GM21619 (cell line): ENCODE results near the gene NAV3.
A peak's percentile ranks its signal among the peaks of the same experiment; 100 is the strongest.

Experiments used
- ATAC-seq: cut with Tn5 transposase; IDR thresholded peaks from one replicate; pipeline ENCODE4 v1.9.1; 2021; ENCODE audit not compliant: unreplicated experiment

The NAV3 gene

DNA sequence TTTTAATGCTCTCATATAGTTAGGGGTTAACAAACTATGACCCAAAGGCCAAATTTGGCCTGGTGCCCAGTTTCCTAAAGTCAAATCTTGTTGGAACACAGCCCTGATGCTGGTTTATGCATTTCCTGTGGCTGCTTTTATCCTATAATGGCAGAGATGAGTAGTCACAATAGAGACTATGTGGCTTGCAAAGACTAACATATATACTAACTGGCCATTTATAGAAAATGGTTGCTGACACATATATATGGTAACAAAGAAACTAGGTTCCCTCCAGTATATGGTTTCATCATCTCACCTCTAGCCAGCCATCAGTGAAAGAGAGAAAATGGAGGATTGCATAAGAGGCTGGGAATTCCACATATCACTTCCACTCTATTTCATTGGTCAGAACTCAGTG lies 10.8 kb downstream of the NAV3 start:
- no peak for ATAC-seq

DNA sequence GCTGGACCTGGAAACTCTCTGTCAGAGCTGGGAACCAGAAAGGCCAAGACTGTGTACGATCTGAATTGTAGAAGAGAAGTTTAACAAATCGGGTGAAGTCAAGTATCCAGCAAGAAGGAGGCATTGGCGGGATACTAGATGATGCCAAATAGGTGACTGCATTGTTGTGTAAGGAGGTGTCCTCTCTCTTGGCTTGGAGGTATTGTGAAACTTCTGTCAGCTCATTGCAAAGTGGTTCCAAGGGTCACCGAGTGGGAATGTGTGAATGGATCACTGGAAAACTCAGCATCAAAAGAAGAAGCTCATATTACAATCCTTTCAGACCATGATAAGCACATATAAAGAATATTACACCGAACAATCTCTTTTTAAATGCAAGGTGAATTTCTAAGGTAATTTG lies 11.7 kb downstream of the NAV3 start:
- no peak for ATAC-seq

DNA sequence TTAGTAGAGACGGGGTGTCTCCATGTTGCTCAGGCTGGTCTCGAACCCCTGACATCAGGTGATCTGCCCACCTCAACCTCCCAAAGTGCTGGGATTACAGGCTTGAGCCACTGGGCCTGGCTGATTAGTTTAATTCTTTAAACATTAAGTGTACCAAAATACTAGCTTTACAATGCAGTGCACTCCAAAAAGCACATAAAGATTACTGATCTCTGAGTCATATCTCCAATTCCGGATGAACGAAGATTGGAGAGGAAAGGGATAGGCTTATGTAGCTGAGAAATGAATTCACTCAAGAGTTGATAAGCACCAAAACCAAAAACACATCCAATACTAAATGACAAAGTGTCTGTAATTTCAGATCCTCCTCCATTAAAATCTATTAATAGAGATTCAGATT lies 15.1 kb downstream of the NAV3 start:
- ATAC-seq = no peak

DNA sequence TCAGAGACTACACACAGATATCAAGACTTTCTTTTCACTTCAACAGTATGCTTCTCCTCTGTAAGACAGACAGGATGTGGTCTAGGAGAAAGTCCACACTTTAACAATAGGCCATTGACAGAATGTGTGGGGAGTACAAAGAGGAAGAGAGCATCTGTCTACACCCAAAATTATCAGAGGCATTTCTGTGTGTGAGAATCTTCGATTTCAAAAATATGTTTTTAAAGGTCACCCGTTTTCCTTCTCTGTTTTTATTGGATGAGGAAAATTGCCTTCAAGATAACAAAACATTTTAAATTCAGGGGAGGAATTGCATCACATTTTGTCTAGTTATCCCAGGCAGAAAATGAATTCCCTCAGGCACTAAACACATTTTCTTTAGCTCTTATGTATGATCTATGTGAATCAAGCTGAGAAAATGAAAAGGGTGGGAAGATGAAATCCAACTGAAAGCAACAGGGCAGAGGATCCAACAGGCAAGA lies 16.4 kb downstream of the NAV3 start:
- ATAC-seq = peak; percentile 100

DNA sequence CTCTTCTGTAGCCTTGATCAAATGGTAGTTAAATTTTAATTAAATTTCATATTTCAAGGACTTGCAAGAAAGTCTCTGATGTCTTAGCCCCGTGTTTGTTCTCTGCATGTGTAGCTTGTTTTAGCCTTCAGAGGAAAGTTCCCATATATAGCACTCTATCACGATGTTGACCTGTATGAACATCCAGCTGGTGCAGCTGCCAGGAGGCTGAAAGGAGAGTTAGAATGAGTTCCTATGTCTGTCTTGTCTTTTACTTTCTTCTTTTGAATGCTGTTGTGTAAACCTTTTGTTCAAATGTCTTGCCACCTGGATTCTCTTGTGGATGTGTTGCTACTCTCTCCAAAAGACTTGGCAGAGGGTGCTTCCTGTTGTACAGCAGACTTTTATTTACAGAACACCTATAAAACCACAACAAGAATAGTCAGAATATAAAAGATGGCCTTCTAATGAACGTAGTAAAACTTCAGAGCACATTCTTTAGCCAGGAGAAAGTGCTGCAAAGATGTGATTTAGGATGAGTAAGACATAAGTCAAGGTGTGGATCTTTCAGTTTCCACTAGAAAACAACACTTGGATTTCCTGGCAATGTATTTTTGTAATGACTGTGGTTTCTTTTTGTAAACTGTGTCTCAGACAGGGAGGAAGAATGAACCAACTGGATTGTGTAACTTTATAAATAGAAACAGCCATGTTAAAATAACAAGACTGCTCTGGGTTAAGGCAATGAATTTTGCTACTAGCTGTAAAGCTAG lies 17.2 kb downstream of the NAV3 start:
- no peak for ATAC-seq

DNA sequence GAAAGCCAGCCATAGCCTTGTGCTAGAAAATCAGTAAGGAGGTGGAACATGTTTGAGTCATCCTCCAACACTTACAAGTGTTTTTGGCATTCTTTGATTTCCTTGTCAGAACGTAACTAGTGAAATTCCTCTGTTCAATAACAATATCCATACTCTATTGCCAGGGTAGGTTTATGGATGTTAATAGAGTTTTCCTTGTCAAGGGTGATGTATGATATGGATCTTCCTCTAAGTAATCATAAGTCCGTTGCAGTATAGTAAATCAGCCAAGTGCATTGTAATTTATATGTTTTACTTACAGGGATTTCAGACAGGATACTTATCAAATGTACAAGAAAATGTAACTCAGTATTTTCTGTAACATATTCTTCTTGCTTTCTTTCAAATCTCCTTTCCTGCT lies 19.4 kb downstream of the NAV3 start:
- no peak for ATAC-seq

DNA sequence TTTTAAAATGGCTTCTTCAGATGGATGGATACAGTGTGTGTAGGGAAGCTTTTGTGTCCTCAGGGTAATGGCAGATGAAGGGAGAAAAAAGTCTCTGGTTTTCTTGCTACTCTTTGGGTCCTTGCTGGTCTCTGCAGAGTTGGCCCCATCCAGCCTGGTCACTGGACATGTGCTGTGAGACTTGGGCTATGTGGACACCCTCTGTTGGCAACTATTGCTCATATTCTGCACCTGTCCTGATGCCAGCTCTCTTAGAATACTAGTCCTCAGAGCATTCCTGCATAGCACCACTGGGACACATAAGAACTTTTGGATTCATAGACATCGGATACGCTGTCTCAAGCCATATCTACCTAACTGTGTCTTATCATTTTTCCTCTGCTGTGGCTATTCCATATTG lies 20.0 kb downstream of the NAV3 start:
- no peak for ATAC-seq

DNA sequence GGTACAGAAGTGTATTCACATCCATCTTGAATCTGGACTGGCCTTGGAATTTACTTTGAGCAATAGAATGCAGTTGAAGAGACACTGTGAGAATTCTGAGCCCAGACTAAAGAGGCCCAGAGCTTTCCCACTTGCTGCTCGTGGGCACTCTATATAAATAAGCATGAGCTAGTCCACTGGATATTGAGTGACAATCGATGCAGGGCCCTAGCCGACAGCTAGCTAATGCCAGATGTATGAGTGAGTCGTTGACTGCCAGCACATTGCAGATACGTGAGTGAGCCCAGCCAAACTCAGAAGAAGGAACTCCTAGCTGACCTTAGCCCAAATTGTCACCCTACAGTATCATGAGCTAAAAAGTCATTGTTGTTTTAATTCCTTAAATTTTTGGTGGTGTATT lies 24.9 kb downstream of the NAV3 start:
- ATAC-seq = no peak

DNA sequence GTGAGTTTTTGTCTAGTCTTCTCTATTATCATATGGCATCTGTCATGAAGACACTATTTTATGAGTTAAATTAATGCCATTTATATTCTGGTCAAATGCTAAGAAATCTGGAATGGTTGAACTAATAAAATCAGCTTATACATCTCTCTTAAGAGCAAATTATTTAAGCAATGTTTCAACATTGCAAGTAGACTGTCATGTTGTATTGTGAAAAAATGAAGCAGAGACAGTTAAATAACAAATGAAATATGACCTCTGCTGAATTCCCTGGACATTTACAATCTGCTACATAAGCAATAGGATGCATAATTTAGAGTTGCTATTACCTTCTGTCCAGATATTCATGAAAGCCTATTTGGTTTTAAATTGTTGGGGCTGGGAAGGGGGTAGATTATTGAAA lies 30.6 kb downstream of the NAV3 start:
- no peak for ATAC-seq

DNA sequence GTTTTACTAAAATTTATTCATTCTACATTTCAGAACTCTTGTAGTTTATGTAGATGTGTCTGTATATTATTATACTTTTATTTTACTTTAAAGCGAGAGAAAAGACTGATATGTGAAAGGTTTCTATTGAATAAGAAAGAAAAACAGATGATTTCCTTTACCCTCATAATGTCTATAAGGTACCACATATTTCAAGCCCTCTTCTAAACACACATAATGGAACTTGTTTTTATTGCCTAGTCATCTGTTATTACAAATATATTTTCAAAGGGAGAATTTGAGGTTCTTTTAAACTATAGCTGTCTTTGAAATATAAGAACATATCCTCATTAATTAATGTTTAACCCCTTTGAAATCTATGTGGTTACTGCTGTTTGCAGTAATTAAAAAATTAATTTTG lies 34.5 kb downstream of the NAV3 start:
- ATAC-seq = no peak

DNA sequence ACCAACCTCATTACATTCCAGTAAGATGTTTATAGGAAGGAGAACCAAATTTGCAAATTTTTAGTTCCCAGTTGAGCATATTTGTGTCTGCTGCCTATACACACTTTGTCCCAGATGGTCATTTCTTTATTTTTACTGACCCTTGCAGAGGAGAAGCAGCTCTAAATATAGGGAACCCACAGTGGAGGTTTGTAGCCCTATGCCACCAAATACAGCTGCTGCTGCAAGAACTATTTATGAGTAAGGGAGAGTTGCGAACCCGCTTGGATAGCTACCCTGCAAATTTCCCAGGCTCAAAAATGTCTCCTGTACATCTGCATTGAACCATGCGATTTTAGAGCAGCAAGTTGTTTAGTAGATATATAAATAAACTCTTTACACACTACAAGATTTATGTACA lies 48.2 kb downstream of the NAV3 start:
- no peak for ATAC-seq

DNA sequence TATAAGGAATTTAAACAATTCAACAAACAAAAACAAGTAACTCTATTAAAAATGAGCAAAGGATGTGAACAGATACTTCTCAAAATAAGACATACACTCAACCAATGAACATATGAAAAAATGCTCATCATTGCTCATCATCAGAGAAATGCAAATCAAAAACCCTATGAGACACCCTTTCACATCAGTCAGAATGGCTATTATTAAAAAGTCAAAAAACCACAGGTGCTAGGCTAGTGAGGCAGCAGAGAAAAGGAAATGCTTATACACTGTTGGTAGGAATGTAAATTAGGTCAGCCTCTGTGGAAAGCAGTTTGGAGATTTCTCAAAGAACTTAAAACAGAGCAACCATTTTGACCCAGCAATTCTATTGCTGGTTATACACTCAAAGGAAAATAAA lies 52.0 kb downstream of the NAV3 start:
- no peak for ATAC-seq

DNA sequence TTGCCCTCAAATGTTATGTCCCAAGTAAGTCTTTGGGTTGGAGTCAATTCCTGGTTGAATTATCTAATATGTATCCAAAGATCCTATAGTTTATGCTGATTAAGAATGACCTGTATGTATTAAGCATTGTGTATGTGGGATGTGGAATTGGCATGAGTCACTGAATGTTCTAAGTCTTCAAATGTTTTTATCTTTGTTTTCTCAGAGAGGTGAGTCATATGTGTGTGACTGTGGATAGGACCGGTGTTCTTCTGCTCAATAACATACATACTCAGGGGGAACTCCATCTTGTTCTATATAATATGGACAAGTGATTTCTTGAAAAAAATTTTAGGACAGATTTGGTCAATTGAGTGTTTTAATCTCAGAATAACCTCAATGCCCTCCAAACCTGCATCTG lies 57.9 kb downstream of the NAV3 start:
- no peak for ATAC-seq

DNA sequence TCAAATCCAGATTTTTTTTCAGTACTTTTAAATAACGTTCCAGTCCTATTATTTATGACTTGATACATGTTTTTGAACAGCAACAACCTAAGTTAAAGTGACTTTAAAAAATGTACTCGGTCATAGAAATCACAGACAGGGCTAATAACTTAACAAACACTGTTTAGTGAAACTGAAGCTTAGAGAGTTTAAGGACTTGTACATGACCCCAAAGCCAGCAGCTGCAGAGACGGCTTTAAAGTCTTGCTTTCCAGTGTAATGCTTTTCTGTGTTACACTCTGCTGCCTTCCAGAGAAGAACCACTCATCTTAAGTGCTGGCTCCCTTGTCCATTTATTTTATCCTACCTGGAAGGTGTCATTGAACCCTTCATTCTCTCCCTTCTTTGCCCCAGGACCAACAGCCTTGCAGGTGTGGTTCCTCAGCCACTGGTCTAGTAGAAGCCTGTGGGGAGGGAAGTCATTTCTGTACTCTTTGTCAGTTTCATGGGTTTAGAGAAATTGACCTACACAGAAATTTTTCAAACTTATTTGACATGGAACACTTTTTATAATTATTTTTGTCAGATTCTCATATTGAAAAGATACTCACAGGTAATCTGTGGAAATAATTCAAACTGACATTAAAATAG lies 60.9 kb downstream of the NAV3 start:
- ATAC-seq = no peak

DNA sequence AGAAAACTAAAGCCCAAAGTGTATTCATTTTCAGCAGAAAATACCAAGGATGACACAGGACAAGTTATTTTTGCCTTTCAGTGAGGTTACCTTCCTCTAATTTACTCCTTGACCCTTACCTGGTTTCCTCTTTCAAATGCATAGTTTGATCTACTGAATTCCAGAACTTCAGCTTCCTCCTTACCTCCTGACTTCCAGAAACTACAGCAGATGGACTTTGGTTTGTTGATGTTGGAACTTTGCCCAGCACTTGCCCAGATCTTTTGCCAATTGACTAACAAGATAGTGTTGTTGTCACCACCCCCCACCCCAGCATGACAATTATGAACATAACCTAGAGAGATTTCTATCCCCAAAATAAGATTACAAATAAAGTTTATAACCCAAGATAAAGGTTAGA lies 63.2 kb downstream of the NAV3 start:
- ATAC-seq = no peak

DNA sequence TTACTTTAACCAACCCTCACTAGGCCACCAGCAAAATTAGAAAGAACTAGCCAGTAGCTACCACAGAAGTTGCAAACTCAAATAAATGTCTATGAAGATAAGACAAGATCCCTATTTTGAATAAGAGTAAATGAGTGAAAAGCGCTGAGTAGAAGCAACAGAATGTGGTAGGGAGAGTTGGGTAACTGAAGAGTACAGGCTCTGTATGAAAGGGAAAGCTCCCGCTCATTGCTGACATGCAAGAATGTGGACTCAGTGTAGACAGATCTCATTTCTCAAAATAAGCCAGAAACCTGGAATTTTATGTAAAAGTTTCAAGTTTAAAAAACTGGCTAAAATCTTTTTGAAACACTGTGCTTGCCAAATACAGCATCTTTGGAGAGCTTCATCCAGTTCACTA lies 63.9 kb downstream of the NAV3 start:
- no peak for ATAC-seq

DNA sequence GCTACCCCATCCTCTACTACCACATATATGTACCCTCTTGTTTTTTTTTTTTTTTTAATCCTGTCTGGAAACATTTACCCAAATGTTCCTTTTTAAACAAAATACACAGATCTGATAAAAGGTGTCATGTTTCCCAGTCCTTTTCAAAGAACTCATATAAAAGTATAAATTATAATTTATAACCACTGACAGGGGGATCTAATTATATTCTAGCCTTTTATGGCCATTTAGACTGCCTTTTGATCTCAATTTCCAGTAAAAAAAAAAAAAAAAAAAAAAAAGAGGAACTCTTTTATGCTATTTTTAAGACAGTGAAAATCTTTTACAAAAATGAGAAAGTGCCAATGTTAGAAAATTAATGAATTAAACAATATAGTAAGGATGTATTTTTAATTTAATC lies 65.0 kb downstream of the NAV3 start:
- no peak for ATAC-seq

DNA sequence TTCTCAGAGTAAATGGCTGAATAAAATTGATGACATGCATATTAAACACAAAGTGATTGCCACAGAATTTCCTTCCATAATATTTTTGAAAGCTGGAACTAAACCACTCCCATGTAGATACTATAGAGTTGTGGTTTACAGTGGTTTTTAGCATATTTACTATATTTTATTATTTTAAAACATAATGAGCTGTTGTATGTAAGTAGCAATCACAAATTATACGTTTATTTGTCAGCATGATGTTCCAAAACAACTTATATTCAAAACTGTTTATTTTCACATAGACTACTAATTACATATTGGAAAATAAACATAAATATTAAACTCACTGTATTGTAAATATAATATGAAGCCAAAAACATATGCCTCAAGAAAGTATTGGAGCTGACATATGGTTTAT lies 77.2 kb downstream of the NAV3 start:
- no peak for ATAC-seq

DNA sequence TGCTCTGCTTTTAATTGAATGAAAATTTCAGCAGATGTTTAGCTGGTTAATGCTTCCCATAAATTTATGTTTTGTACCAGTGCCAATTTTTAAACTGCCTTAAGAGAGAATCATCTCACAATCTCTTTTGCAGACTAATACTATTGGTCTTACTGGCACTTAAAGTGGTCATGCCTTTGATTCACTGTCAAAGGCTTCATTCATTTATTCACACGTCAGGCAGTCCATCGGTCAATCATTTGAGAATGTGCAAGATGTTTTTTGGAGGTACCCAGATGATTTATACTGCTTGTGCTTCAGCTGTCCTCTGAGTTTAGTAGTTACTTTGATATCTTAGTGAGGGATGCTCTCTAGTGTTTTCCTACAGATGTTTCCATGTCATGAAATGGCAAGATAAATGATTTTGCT lies 83.4 kb downstream of the NAV3 start:
- ATAC-seq = no peak

DNA sequence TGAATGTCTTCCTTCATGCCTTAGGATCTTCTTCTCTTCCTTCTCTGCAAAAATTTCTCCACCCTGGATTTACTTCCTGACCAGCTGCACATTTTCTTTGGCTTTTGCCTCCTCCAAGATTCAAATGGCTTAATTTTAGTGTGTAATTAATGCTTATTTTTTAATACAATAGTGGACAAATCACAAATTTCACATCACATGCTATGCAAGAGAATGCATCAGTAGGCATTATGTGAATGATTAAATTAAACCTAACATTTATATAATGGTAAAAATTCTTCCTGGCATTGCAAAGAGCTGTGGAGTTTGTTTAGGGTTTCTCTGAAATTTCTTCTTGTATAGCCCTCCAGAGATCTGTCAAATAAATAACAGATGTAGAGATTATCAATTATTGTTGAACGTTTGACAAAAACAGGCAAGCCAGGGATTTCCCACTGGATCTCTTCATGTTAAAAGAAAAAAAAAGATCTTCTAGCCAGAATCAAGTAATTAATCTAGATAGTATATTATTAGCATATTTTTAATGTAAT lies 84.4 kb downstream of the NAV3 start:
- ATAC-seq = no peak

DNA sequence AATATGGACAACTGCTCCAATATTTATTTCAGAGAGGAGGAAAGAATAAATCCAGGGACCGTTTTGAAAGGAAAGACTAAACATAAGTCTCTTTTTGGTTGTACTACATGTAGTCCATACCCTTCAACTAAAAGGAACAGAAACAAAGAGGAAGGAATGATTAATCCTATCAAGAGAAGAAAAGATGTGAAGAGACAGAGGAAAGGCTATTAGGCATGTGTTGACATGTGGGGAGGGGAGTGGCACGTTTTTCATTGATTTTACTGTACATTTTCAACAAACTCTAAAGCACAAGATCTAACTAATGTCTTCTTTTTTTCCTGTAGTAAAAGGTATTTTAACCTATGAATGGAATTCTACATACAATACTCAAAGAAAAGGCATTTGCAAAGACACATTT lies 85.6 kb downstream of the NAV3 start:
- no peak for ATAC-seq

DNA sequence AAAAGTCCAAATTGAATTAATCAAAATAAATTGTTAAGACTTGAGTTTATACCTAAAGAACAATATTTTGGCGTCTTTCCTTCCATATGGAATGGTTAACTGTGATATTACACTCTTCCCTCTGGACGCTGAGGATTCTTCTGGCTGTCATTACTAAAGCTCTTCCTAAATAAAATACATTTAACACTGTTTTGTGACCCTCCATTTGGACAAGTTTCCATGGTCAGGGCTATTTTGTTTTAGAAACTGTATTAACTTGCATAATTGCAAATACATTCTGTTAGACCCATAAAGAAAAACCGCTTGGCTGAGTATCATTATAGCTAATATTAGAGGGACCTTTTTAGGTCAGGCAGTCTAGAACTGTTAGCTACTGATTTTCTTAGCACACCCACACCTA lies 87.4 kb downstream of the NAV3 start:
- no peak for ATAC-seq

DNA sequence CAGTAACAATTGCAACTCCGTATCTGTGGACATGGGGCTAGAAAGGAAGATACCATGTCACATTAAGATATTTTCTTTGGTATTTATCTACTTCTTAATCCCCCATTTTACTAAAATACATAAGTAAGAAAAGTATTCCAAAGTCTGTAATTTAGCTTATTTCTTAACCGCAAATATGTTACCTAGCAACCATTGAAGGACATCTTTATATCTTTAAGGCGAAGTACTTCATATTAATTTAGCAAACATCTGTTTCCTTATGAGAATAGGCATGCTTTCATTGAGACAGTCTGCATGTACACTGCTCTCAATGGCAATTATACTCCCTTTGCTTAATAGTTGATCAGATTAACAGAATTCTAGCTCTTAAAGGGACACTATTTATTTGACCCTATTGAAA lies 88.8 kb downstream of the NAV3 start:
- ATAC-seq = no peak
